T-helper 2 cell treated with Interferon-gamma antibody and Interleukin-4, amounts not matched to agents 5 μg/mL and 100 μg/mL, for 36 hours (primary cell): ENCODE data around the gene FGD5.

Experiments used
- DNase-seq: peaks from one replicate; pipeline ENCODE4 v3.0.0; 2021; ENCODE audit warnings: low spot score
- H3K27ac Mint-ChIP-seq: one replicate; pipeline ENCODE4 v1.8.0; 2021; ENCODE audit warnings: mild to moderate bottlenecking, mixed read lengths
- H3K27me3 Mint-ChIP-seq: one replicate; pipeline ENCODE4 v1.8.0; 2021; ENCODE audit warnings: low read depth, mixed read lengths
- H3K36me3 Mint-ChIP-seq: one replicate; pipeline ENCODE4 v1.8.0; 2021; ENCODE audit warnings: low read depth, mixed read lengths
- H3K4me1 Mint-ChIP-seq: one replicate; pipeline ENCODE4 v1.8.0; 2021; ENCODE audit warnings: low read depth, mixed read lengths
- H3K4me3 Mint-ChIP-seq: one replicate; pipeline ENCODE4 v1.8.0; 2022; ENCODE audit warnings: mild to moderate bottlenecking, moderate library complexity, mixed read lengths
- H3K9me3 Mint-ChIP-seq: one replicate; pipeline ENCODE4 v1.8.0; 2021; ENCODE audit warnings: mixed read lengths

Gene FGD5

DNA sequence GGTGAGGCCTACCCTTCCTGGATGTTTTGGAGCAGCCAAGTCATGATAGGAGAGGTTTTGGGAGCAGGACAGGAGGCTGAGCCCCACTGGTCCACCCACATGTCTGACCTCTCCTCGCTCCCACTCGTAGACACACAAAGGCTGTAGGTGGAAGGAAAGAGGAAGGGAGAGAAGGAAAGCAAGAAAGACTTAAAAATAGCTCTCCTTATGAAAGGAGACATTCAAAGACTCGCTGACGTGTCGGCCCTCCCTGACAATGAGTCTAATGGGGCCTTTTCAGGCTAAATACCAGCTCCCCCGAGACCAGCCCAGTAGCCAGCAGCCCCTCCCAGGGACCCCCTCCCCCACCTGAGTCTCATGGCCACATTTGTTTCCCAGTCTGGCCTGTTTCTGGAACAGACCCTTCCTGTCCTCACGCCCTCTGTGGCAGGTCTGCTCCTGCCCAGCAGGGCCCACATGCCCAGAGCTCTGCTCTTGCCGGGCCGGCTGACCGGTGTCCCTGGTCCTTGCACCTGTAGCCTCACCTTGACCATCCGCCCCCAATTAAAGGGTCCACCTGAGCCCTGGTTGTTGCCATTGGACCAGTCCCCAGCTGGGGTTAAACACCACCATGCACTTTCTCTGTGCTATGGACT lies 49.3 kb downstream of the FGD5 start:
- Mint-ChIP-seq H3K27ac (no peak overlapping the region), H3K4me3 (no peak overlapping the region), H3K4me1 (no peaks in the 10 kb centered on the region), H3K9me3 (no peaks in the 10 kb centered on the region), H3K27me3 (peaks cover 10% of the 10 kb centered on the region), H3K36me3 (no peaks in the 10 kb centered on the region)
- DNase-seq: no peak

DNA sequence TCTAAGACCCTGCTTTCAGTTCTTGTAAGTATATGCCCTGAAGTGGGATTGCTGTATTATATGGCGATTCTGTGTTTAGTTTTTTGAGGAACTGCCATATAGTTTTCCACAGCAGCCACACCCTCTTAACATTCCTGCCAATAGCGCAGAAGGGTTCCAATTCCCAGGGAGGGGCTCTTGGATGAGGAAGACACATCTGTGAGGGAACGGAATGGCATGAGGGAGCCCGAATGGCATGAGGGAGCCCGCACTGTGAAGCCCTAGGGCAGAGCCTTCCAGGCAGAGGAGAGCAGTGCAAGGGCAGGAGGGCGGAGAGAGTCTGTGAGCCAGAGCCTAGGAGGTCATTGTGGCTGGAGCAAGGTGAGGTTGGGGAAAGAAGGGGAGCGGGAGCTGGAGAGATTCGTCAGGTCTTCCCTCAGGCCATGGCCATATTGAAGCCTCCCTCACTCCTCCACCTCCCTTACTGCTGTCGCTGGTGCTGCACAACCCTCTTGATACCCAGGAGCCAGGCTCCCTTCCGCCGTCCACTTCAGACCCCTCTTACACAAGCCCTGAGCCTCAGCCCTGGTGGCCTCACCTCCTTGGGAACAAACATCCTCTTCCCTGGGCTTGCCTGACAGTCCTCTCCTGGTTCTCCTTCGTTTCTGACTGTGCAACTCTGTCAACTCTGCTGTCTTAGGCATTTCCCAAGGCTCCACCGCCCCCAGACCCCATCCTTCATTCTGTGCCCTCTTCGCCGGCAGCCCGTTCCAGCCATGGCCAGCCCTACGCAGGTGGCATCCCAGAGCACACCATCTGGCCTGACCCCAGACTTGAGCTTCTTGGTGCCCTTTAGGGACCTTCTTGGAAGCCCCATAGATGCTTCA lies 51.4 kb downstream of the FGD5 start:
- Mint-ChIP-seq H3K4me1 (no peaks in the 10 kb centered on the region), H3K4me3 (no peak overlapping the region), H3K27ac (no peak overlapping the region), H3K27me3 (peaks cover 10% of the 10 kb centered on the region), H3K9me3 (no peaks in the 10 kb centered on the region), H3K36me3 (no peaks in the 10 kb centered on the region)
- DNase-seq: no peak

DNA sequence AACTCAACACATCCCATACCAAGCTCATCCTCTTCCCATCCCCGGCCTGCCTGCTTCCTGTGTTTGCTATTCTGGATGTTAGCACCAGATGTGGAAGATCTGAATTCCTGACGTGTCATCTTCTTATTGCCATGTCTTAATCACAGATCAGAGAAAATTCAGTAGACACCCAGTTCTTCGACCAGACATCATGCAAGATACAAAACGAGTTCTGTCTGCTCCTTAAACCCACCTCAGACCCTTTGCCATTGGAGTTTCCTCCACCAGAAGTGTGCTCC lies 52.0 kb downstream of the FGD5 start:
- Mint-ChIP-seq H3K4me3 (no peak overlapping the region), H3K9me3 (no peaks in the 10 kb centered on the region), H3K4me1 (no peaks in the 10 kb centered on the region), H3K27ac (no peak overlapping the region), H3K36me3 (no peaks in the 10 kb centered on the region), H3K27me3 (peaks cover 10% of the 10 kb centered on the region)
- DNase-seq: no peak

DNA sequence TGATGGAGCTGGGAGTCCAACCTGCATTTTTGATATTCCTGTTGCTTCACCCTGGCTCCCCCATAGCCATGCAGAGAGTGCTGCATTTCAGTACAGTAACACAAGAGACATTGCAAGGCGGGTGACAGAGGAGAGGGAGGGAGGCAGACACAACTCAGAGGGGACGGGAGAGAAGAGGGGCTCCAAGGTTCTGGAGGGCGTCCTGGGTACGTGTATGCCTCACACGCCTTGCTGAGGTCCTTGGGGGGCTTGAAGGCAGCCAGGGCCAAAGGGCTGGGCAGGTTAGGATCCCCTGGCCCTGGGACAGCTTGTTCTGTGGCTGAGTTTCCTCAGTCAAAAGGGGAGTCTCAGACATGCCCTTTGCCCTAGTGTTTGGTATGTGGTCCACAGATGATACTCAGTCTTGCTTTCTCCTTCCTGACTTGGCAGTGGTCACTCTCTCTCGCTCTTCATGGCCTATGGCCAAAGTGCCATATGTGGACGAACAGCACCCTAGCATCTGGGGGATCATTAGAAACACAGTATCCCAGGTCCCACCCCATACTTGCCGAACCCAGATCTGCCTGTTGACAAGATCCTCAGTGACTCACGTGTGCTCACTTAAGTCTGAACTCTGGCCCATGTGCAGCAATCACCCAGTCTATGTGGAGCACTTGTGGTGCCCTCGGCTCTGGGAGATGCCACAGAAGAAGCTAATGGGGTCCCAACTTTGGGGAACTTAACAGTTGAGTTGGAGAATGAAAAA lies 52.9 kb downstream of the FGD5 start:
- Mint-ChIP-seq H3K36me3 (no peaks in the 10 kb centered on the region), H3K27ac (no peak overlapping the region), H3K9me3 (no peaks in the 10 kb centered on the region), H3K27me3 (peaks cover 10% of the 10 kb centered on the region), H3K4me1 (no peaks in the 10 kb centered on the region), H3K4me3 (no peak overlapping the region)
- no peak for DNase-seq

DNA sequence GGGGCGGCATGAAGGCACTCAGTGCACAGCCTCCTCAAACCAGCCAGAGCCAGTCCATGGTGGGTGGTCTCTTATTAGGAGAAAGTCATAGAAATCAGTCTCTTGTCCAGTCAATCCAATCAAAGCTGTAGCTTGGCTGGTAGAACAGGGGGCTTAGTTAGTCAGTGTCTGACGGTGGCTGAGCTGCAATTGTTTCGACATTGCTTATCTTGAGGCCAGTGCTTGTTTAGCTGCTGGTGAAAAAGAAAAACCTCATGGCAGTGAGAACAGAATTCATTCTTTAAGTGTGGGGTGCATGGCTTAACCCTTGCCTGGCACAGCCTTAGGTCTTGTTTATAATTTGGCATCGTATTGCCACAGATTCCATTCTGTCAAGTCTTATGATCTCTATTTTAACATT lies 53.9 kb downstream of the FGD5 start:
- Mint-ChIP-seq H3K27ac (no peak overlapping the region), H3K4me3 (no peak overlapping the region), H3K9me3 (no peaks in the 10 kb centered on the region), H3K36me3 (no peaks in the 10 kb centered on the region), H3K4me1 (no peaks in the 10 kb centered on the region), H3K27me3 (peaks cover 10% of the 10 kb centered on the region)
- no peak for DNase-seq

DNA sequence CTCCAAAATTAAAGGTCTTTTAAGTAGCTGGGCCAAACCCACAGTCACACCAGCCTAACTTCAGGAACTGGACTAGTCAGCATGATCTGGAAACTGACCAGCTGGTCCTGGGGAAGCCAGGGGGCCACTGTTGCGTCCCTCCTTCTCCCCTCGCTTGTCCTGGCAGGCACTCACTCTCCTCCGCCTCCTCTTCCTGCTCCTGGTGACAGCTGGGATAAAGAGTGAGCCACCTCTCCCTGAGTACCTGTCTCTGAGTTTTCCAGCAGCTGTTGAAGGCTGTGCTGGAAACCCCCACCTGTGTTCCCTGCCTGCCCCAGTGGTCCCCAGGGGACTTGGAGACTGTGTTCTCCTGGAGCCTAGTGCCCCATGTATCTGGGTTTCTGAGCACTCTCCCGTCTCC lies 56.0 kb downstream of the FGD5 start:
- no peak for DNase-seq
- Mint-ChIP-seq H3K27ac (no peak overlapping the region), H3K27me3 (peaks cover 5% of the 10 kb centered on the region), H3K9me3 (no peaks in the 10 kb centered on the region), H3K4me3 (no peak overlapping the region), H3K36me3 (no peaks in the 10 kb centered on the region), H3K4me1 (peaks cover 7% of the 10 kb centered on the region)

DNA sequence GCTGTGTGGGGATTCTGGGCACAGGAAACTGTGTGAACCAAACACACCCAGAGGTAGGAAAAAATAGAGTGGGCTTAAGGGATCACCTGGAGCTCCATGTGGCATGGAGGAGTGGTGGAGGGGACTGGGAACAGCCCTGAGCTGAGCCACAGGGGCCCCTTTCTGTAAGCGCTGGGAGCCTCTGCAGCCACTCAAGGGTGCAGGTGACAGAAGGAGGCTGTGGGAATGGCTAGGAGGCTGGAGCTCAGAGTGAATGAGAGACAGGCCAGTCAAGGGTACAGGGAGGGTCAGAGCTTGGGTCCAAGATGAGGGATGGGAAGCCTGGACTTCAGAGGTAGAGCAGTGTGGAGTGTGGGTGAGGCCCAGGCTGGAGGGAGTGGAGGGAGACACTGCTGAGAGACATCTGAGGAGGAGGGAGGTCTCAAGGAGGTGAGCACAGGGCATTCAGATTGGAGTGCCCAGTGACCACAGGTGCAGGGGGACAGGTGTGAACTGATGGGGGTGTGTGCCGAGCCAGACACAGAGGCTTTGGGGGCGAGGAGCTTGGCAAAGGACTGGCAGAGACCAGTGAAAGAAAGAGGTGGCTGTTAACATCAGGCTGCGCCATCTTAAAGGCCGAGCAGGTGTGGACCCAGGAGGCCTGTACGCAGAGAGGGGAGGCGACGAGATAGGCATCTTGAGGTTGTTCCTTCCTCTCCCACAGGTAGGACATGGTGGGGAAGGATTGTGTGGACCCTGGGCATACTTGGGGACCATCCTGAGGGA lies 56.8 kb downstream of the FGD5 start:
- Mint-ChIP-seq H3K4me3 (no peak overlapping the region), H3K9me3 (no peaks in the 10 kb centered on the region), H3K4me1 (peaks cover 9% of the 10 kb centered on the region), H3K27me3 (peaks cover 2% of the 10 kb centered on the region), H3K27ac (no peak overlapping the region), H3K36me3 (no peaks in the 10 kb centered on the region)
- no peak for DNase-seq

DNA sequence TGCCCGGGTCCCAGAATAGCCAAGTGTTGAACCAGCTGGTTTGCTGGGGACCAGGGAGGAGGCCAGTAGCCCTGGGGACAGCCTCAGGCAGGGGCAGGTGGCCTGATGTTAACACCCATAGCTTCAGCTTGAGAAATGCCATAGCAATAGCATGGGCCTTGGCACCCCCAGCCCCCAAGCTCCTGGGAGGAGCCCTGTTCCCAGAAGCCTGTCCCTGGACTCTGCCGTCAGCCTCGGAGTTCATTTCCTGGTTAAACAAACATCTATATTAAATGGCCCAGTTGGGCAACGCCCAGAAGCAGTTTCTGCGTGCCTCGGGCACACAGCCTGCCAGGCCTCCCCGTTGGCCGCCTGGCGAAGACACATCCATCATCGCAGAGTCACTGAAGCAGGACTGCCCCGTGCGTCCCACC lies 58.2 kb downstream of the FGD5 start:
- H3K9me3 Mint-ChIP-seq: no peaks in the 10 kb centered on the region
- H3K36me3 Mint-ChIP-seq: no peaks in the 10 kb centered on the region
- H3K27me3 Mint-ChIP-seq: no peaks in the 10 kb centered on the region
- H3K27ac Mint-ChIP-seq: no peak overlapping the region
- peaks cover 16% of the 10 kb centered on the region for H3K4me1 Mint-ChIP-seq
- H3K4me3 Mint-ChIP-seq: no peak overlapping the region
- no peak for DNase-seq

DNA sequence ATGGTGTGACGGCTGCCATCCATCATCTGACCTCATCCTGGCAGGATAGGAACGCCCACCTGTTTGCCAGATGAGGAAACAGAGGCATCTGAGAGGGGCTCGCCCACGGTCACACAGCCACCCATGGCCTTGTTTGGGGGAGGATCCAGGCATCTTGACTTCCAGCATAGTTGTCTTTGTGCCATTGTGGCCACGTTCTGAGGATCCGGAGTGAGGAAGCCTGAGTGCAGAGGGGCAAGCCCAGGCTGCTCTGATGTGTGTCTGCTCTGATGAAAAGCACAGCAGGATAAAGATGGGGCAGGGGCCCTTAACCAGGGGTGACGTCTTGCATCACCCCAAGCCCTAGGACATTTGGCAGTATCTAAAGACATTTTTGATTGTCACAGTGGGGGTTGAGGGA lies 58.7 kb downstream of the FGD5 start:
- Mint-ChIP-seq H3K27me3 (no peaks in the 10 kb centered on the region), H3K27ac (no peak overlapping the region), H3K4me3 (no peak overlapping the region), H3K4me1 (peaks cover 21% of the 10 kb centered on the region), H3K36me3 (no peaks in the 10 kb centered on the region), H3K9me3 (no peaks in the 10 kb centered on the region)
- DNase-seq: no peak

DNA sequence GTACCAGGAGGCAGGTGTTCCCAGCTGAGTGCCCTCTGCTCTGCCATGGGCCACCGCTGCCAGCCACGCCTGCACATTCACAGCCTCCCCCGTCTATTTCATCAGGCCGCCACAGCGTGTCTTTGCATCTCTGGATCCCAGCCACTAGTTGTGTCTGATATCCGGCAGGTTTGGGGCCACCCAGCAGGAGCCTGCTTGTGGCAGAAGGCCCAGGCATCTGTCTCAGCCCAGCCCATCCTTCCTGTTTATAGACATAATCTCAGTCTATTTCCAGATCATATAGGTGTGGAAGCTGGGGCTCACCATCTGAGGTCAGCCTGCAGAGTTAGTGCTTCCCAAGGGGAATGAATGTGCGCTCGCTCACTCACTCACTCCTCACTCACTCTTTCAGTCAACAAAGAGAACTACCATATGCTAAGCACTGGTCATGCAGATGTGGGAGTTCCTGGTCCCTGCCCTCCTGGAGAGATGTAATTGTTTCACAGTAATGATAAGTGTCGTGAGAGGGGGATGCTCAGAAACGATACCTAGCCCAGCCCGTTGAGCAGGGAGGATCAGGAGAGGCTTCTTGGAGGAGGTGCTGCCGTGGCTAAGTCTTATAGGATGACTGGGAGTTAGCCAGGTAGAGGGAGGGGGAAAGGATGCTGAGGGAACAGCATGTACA lies 60.6 kb downstream of the FGD5 start:
- Mint-ChIP-seq H3K27me3 (no peaks in the 10 kb centered on the region), H3K4me1 (peaks cover 35% of the 10 kb centered on the region), H3K9me3 (no peaks in the 10 kb centered on the region), H3K36me3 (no peaks in the 10 kb centered on the region), H3K27ac (peak overlapping the region; percentile 12), H3K4me3 (peak overlapping the region; percentile 41)
- DNase-seq: no peak

DNA sequence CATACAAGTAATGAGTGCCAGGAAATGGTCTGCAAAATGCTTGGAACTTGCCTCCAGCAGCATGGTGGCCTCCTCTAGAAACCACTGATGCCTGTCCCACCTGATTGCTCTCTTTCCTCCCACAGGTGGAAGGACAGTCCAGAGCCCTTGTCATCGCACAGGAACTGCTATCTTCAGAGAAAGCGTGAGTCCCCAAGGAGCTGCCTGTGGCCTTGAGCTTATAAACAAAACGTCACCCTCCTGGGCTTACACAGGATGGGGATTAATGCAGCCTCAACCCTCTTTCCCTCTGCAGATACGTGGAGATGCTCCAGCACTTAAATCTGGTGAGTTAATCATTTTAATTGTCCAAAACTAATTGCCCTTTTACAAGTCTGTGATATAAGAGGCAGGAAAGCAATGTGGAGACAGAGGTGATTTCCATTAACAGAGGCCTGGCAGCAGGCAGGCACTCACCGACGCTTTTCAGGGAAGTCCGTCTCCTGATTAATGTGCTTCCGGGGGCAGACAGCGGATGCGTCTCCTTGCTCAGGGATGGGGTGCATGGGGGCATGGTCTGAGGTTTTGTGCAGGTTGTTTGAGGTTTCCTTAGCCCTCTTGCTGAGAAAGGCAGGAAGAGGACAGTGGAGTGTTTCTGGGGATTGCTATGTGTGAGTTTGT lies 61.8 kb downstream of the FGD5 start:
- H3K27me3 Mint-ChIP-seq: peaks cover 3% of the 10 kb centered on the region
- H3K4me3 Mint-ChIP-seq: peak overlapping the region; percentile 19
- H3K9me3 Mint-ChIP-seq: no peaks in the 10 kb centered on the region
- H3K27ac Mint-ChIP-seq: peak overlapping the region; percentile 1
- no peaks in the 10 kb centered on the region for H3K36me3 Mint-ChIP-seq
- no peak for DNase-seq
- H3K4me1 Mint-ChIP-seq: peaks cover 47% of the 10 kb centered on the region

DNA sequence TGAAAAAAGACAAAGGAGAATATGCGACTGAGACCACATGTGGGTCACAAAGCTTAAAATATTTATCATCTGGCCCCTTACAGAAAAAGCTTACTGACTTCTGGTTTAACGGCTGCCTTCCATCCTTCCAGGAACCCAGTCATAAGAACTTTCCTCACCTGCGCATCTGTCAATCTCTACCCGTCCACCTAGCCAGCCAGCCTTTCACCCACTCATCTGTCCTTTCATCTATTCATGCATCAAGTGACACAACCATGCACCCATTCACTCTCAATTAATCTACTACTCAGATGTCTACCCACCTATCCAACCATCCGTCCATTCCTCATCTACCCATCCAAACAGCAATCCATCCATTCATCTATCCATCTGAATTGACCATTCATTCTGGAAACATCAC lies 64.5 kb downstream of the FGD5 start:
- H3K27me3 Mint-ChIP-seq: peaks cover 16% of the 10 kb centered on the region
- no peaks in the 10 kb centered on the region for H3K9me3 Mint-ChIP-seq
- no peaks in the 10 kb centered on the region for H3K36me3 Mint-ChIP-seq
- DNase-seq: no peak
- peaks cover 58% of the 10 kb centered on the region for H3K4me1 Mint-ChIP-seq
- H3K27ac Mint-ChIP-seq: no peak overlapping the region
- peak overlapping the region; percentile 0 for H3K4me3 Mint-ChIP-seq

DNA sequence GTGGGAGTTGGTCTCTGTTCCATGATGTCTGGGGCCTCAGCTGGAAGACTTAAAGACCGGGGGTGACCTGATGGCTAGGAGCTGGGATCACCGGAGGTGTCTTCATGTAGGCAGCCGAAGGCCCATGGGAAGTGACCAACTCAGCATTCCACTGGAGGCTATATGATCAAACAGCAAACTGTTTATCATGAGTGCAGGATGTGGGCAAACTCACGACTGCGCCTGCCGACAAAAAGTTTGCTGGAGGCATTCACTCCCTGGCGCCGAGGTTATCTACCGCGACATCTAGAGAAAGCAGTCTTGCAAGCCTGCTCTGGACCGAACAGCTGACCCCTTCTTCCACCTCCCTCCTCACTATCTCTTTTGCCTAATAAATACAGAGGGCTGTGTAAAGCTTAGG lies 65.9 kb downstream of the FGD5 start:
- peaks cover 52% of the 10 kb centered on the region for H3K4me1 Mint-ChIP-seq
- H3K27ac Mint-ChIP-seq: peak overlapping the region; percentile 54
- H3K27me3 Mint-ChIP-seq: peaks cover 16% of the 10 kb centered on the region
- no peaks in the 10 kb centered on the region for H3K9me3 Mint-ChIP-seq
- peak overlapping the region; percentile 46 for H3K4me3 Mint-ChIP-seq
- no peaks in the 10 kb centered on the region for H3K36me3 Mint-ChIP-seq
- peak; percentile 17 for DNase-seq
